HL-60/S4 treated with retinoic acid at 250 ng/mL for 4 days and 3 days (cell line): ENCODE measurements around the gene TJP2.

Experiments
- in situ Hi-C: fragments of 300-500 bp; cut with MboI; formaldehyde crosslinking; loops from 2 replicates; pipeline ENCODE4 v1.7.0; 2022; ENCODE audit warnings: low sequenced_read_pairs

The TJP2 gene

GRCh38 chr9:69190086-69190862 is 16.2 kb downstream of the TJP2 start:
- in situ Hi-C loops: loop anchor here (10.0 kb wide), 1 partner anchor 135 kb away; no protein-coding TSS in a partner anchor

GRCh38 chr9:69190863-69191181 is 16.7 kb downstream of the TJP2 start:
- in situ Hi-C loops: loop anchor here (10.0 kb wide), 1 partner anchor 136 kb away; no protein-coding TSS in a partner anchor

- in situ Hi-C loops: loop anchor here (10.0 kb wide), 1 partner anchor 136 kb away; no protein-coding TSS in a partner anchor
Measured at GRCh38 chr9:69191231-69191630, 17.2 kb downstream of the TJP2 start.

GRCh38 chr9:69192214-69192613 is 18.1 kb downstream of the TJP2 start:
- in situ Hi-C loops: loop anchor here (10.0 kb wide), 1 partner anchor 137 kb away; no protein-coding TSS in a partner anchor

GRCh38 chr9:69193685-69194032 is 19.6 kb downstream of the TJP2 start:
- in situ Hi-C loops: loop anchor here (10.0 kb wide), 1 partner anchor 139 kb away; no protein-coding TSS in a partner anchor

- in situ Hi-C loops: loop anchor here (10.0 kb wide), 1 partner anchor 140 kb away; no protein-coding TSS in a partner anchor
Measured at GRCh38 chr9:69194702-69195418, 20.8 kb downstream of the TJP2 start.

- in situ Hi-C loops: loop anchor here (10.0 kb wide), 1 partner anchor 141 kb away; no protein-coding TSS in a partner anchor
Measured at GRCh38 chr9:69195668-69196067, 21.6 kb downstream of the TJP2 start.

GRCh38 chr9:69197687-69198086 is 23.6 kb downstream of the TJP2 start:
- in situ Hi-C loops: loop anchor here (10.0 kb wide), 1 partner anchor 143 kb away; no protein-coding TSS in a partner anchor

- in situ Hi-C loops: loop anchor here (10.0 kb wide), 1 partner anchor 144 kb away; no protein-coding TSS in a partner anchor
Measured at GRCh38 chr9:69198521-69199220, 24.6 kb downstream of the TJP2 start.

GRCh38 chr9:69199769-69200470 is 25.8 kb downstream of the TJP2 start:
- in situ Hi-C loops: loop anchor here (10.0 kb wide), 1 partner anchor 145 kb away; no protein-coding TSS in a partner anchor

GRCh38 chr9:69202556-69202955 is 28.5 kb downstream of the TJP2 start:
- in situ Hi-C loops: no loop called here

- in situ Hi-C loops: no loop called here
Measured at GRCh38 chr9:69204326-69204725, 30.2 kb downstream of the TJP2 start.

- in situ Hi-C loops: no loop called here
Measured at GRCh38 chr9:69204849-69205248, 30.8 kb downstream of the TJP2 start.

GRCh38 chr9:69206047-69206446 is 32.0 kb downstream of the TJP2 start:
- in situ Hi-C loops: no loop called here

- in situ Hi-C loops: no loop called here
Measured at GRCh38 chr9:69207503-69207902, 33.4 kb downstream of the TJP2 start.

GRCh38 chr9:69211424-69212036 is 37.5 kb downstream of the TJP2 start:
- in situ Hi-C loops: no loop called here

- in situ Hi-C loops: no loop called here
Measured at GRCh38 chr9:69213647-69214046, 39.6 kb downstream of the TJP2 start.

GRCh38 chr9:69214939-69215338 is 40.9 kb downstream of the TJP2 start:
- in situ Hi-C loops: no loop called here

GRCh38 chr9:69215774-69216485 is 41.9 kb downstream of the TJP2 start:
- in situ Hi-C loops: no loop called here
